OCI-LY1 (cell line): ENCODE results near the gene ANKRD6.

Experiments used
- EZH2 ChIP-seq: fragments of 200-600 bp; sonication (generic), shearing (Covaris generic); IDR thresholded peaks from 2 replicates; pipeline ENCODE4 v1.8.0; 2017; ENCODE audit warnings: borderline replicate concordance, mixed run types, mild to moderate bottlenecking, antibody characterized with exemption, low read length, moderate library complexity, mixed read lengths
- TF ChIP-seq, protein P1 (sequence below): fragments of 200-600 bp; sonication (generic), shearing (Covaris generic); IDR thresholded peaks from 2 replicates; pipeline ENCODE4 v1.5.1; 2017; ENCODE audit warnings: mild to moderate bottlenecking, antibody characterized with exemption, low read length, moderate library complexity, mixed read lengths

- TF ChIP-seq, protein P1, sequence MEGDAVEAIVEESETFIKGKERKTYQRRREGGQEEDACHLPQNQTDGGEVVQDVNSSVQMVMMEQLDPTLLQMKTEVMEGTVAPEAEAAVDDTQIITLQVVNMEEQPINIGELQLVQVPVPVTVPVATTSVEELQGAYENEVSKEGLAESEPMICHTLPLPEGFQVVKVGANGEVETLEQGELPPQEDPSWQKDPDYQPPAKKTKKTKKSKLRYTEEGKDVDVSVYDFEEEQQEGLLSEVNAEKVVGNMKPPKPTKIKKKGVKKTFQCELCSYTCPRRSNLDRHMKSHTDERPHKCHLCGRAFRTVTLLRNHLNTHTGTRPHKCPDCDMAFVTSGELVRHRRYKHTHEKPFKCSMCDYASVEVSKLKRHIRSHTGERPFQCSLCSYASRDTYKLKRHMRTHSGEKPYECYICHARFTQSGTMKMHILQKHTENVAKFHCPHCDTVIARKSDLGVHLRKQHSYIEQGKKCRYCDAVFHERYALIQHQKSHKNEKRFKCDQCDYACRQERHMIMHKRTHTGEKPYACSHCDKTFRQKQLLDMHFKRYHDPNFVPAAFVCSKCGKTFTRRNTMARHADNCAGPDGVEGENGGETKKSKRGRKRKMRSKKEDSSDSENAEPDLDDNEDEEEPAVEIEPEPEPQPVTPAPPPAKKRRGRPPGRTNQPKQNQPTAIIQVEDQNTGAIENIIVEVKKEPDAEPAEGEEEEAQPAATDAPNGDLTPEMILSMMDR, result no peak
- TF ChIP-seq EZH2, result no peak
Measured at GRCh38 chr6:89559487-89559886, 126.5 kb downstream of the ANKRD6 start.
